Uterus (tissue), 2 donors: ENCODE data around the gene TTLL10.

Source experiments
- POLR2A ChIP-seq, 2 donors: fragments of 450-650 bp; IDR thresholded peaks; one replicate each; pipeline ENCODE4 v1.6.1; 2016; ENCODE audit warnings: antibody characterized with exemption in 2 of 2, mild to moderate bottlenecking in 1 of 2, moderate library complexity in 1 of 2
- TF ChIP-seq, protein P1 (sequence below), 4 experiments: fragments of 200-600 bp in 2 of 4; fragments of 450-650 bp in 2 of 4; sonication (generic) in 2 of 4; IDR thresholded peaks; one replicate each; pipeline ENCODE4 v1.5.1; 2016 to 2019; ENCODE audit warnings: antibody characterized with exemption in 4 of 4, mild to moderate bottlenecking in 2 of 4, moderate library complexity in 1 of 4

DNA sequence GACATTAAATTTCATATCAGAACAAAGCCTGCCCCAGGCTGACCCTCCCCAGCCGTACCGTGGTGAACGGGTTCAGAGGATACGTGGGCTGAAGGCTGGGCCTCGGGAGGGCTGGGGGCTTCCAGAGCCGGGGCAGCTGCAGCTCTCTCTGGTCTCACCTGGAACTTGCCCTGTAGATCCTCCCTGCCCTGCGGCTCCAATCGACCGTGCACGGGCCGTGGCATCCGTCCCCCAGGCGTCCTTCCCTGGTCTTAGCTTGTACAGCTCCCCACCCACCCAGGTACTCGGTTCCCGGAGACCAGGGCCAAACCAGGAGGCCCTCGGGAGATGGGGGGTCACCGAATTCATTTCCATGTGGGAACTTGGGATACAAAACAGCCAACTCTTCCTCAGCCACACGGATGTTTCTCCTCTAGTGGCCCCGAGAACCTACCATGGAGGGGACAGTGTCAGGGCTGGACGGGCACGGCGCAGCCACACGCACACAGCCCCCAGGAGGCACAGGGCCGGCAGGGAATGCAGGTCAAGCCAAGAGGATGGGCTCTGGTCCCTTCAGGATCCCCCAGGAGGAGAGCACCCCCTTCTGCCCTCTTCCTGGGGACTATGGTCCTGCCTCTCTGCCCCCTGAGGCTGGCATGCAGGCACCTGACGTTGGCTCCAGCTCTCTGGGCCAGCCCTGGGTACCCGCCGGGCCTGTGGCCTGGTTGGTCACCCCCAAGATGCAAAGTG lies 61.5 kb downstream of the TTLL10 start:
- TF ChIP-seq, protein P1, sequence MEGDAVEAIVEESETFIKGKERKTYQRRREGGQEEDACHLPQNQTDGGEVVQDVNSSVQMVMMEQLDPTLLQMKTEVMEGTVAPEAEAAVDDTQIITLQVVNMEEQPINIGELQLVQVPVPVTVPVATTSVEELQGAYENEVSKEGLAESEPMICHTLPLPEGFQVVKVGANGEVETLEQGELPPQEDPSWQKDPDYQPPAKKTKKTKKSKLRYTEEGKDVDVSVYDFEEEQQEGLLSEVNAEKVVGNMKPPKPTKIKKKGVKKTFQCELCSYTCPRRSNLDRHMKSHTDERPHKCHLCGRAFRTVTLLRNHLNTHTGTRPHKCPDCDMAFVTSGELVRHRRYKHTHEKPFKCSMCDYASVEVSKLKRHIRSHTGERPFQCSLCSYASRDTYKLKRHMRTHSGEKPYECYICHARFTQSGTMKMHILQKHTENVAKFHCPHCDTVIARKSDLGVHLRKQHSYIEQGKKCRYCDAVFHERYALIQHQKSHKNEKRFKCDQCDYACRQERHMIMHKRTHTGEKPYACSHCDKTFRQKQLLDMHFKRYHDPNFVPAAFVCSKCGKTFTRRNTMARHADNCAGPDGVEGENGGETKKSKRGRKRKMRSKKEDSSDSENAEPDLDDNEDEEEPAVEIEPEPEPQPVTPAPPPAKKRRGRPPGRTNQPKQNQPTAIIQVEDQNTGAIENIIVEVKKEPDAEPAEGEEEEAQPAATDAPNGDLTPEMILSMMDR (IDR thresholded peaks at IDR 0.05) = no peak
- TF ChIP-seq POLR2A (IDR thresholded peaks at IDR 0.05) = no peak
